ENCODE measurements around the gene TIGAR.

The TIGAR gene

GRCh38 chr12:4288296-4289131 is 32.5 kb upstream of the TIGAR start:
- Histone ChIP-seq H3K9me3 (no peaks in the 10 kb centered on the region), H3K27me3 (no peaks in the 10 kb centered on the region)

GRCh38 chr12:4289231-4289878 is 31.7 kb upstream of the TIGAR start:
- peaks cover 38 to 46% of the 10 kb centered on the region in 2 experiments for H3K4me1 ChIP-seq (ENCODE audit: control insufficient read depth in 1 of 2, insufficient read depth in 1 of 2, low read depth in 1 of 2, low read length in 1 of 2)
- H3K9me3 ChIP-seq = no peaks in the 10 kb centered on the region
- H3K36me3 ChIP-seq = peaks cover 30% of the 10 kb centered on the region
- TF ChIP-seq CTCF (IDR thresholded peaks at IDR 0.05) = no peak
- H3K4me3 ChIP-seq (ENCODE audit: low read depth in 1 of 2, low read length in 1 of 2) = peak overlapping the region; percentile 62 to 70
- H3K27ac ChIP-seq = peak overlapping the region; percentile 91
- H3K27me3 ChIP-seq = no peaks in the 10 kb centered on the region

More at GRCh38 chr12:4288296-4289131, 32.5 kb upstream of the TIGAR start:
- H3K4me3 ChIP-seq (ENCODE audit: low read depth in 1 of 2, low read length in 1 of 2) = peak overlapping the region; percentile 62 to 70
- TF ChIP-seq CTCF (IDR thresholded peaks at IDR 0.05) = no peak
- H3K36me3 ChIP-seq = peaks cover 31% of the 10 kb centered on the region
- H3K4me1 ChIP-seq (ENCODE audit: control insufficient read depth in 1 of 2, insufficient read depth in 1 of 2, low read depth in 1 of 2, low read length in 1 of 2) = peaks cover 38 to 46% of the 10 kb centered on the region in 2 experiments
- H3K27ac ChIP-seq = peak overlapping the region; percentile 91

GRCh38 chr12:4289998-4290790 is 30.8 kb upstream of the TIGAR start:
- peaks cover 31% of the 10 kb centered on the region for H3K36me3 ChIP-seq
- H3K4me3 ChIP-seq (ENCODE audit: low read depth in 1 of 2, low read length in 1 of 2) = peak overlapping the region; percentile 62 to 70
- peak overlapping the region; percentile 91 for H3K27ac ChIP-seq
- TF ChIP-seq CTCF (IDR thresholded peaks at IDR 0.05) = no peak
- peaks cover 38 to 46% of the 10 kb centered on the region in 2 experiments for H3K4me1 ChIP-seq (ENCODE audit: control insufficient read depth in 1 of 2, insufficient read depth in 1 of 2, low read depth in 1 of 2, low read length in 1 of 2)
- no peaks in the 10 kb centered on the region for H3K9me3 ChIP-seq
- no peaks in the 10 kb centered on the region for H3K27me3 ChIP-seq

- H3K27ac ChIP-seq = no peak overlapping the region
- H3K4me1 ChIP-seq (ENCODE audit: control insufficient read depth in 1 of 2, insufficient read depth in 1 of 2, low read depth in 1 of 2, low read length in 1 of 2) = peaks cover 27 to 29% of the 10 kb centered on the region in 2 experiments
- H3K9me3 ChIP-seq = no peaks in the 10 kb centered on the region
- H3K4me3 ChIP-seq (ENCODE audit: low read depth in 1 of 2, low read length in 1 of 2) = no peak overlapping the region
- H3K27me3 ChIP-seq = no peaks in the 10 kb centered on the region
- no peak for TF ChIP-seq CTCF (IDR thresholded peaks at IDR 0.05)
- peaks cover 46% of the 10 kb centered on the region for H3K36me3 ChIP-seq
Observed at GRCh38 chr12:4292341-4293073, 28.5 kb upstream of the TIGAR start.

All from neutrophil (primary cell).